ENCODE measurements around the gene CLCA1.
A peak's percentile ranks its signal among the peaks of the same experiment; 100 is the strongest.

CLCA1 gene

GRCh38 chr1:86468501-86468977 lies at the start of gene CLCA1:
Gene CLCA1, plus strand, starts transcription at chr1:86468927. Its CDS starts 45 bp downstream, at chr1:86468972.
- Mint-ChIP-seq H3K36me3 (no peaks in the 10 kb centered on the region), H3K27ac (no peak within 1 kb of the TSS), H3K9me3 (no peaks in the 10 kb centered on the region), H3K4me3 (no peak within 1 kb of the TSS), H3K4me1 (no peaks in the 10 kb centered on the region)
- ATAC-seq (no peak), DNase-seq (ENCODE audit: low spot score in 2 of 2) (no peak)

- no peak for DNase-seq (ENCODE audit: low spot score in 2 of 2)
- Mint-ChIP-seq H3K4me3 (no peak overlapping the region), H3K27ac (no peak overlapping the region), H3K4me1 (peaks cover 6% of the 10 kb centered on the region), H3K9me3 (no peaks in the 10 kb centered on the region), H3K36me3 (no peaks in the 10 kb centered on the region)
- ATAC-seq, result peak; percentile 78
These were observed 49.3 kb upstream of the CLCA1 start for GRCh38 chr1:86419277-86419903.

- H3K4me3 Mint-ChIP-seq, result no peak overlapping the region
- H3K36me3 Mint-ChIP-seq, result no peaks in the 10 kb centered on the region
These were observed 47.0 kb upstream of the CLCA1 start for GRCh38 chr1:86421601-86422280.

GRCh38 chr1:86423473-86423872 lies 45.3 kb upstream of the CLCA1 start:
- ATAC-seq (no peak), DNase-seq (ENCODE audit: low spot score in 2 of 2) (no peak)
- no peak overlapping the region for H3K4me3 Mint-ChIP-seq
- no peaks in the 10 kb centered on the region for H3K36me3 Mint-ChIP-seq
- peaks cover 6% of the 10 kb centered on the region for H3K4me1 Mint-ChIP-seq
- no peaks in the 10 kb centered on the region for H3K9me3 Mint-ChIP-seq
- no peak overlapping the region for H3K27ac Mint-ChIP-seq

More at GRCh38 chr1:86421601-86422280, 47.0 kb upstream of the CLCA1 start:
- Mint-ChIP-seq H3K9me3 (no peaks in the 10 kb centered on the region), H3K27ac (no peak overlapping the region), H3K4me1 (peaks cover 6% of the 10 kb centered on the region)
- DNase-seq (ENCODE audit: low spot score in 2 of 2) (no peak), ATAC-seq (no peak)

GRCh38 chr1:86423873-86424272 lies 44.9 kb upstream of the CLCA1 start, which contains the start of gene CLCA2:
Gene CLCA2, plus strand, starts transcription at chr1:86424171. Its CDS starts 77 bp downstream, at chr1:86424248.
- H3K4me3 Mint-ChIP-seq, result no peak within 1 kb of the TSS
- H3K4me1 Mint-ChIP-seq, result peaks cover 6% of the 10 kb centered on the region
- no peak for ATAC-seq
- no peak for DNase-seq (ENCODE audit: low spot score in 2 of 2)
- H3K27ac Mint-ChIP-seq, result no peak within 1 kb of the TSS
- H3K9me3 Mint-ChIP-seq, result no peaks in the 10 kb centered on the region
- H3K36me3 Mint-ChIP-seq, result no peaks in the 10 kb centered on the region

- DNase-seq (ENCODE audit: low spot score in 2 of 2) (no peak), ATAC-seq (no peak)
- no peaks in the 10 kb centered on the region for H3K4me1 Mint-ChIP-seq
- no peaks in the 10 kb centered on the region for H3K9me3 Mint-ChIP-seq
- H3K36me3 Mint-ChIP-seq, result no peaks in the 10 kb centered on the region
- H3K4me3 Mint-ChIP-seq, result no peak overlapping the region
- H3K27ac Mint-ChIP-seq, result no peak overlapping the region
These were observed 39.5 kb upstream of the CLCA1 start for GRCh38 chr1:86429122-86429725.

- DNase-seq (ENCODE audit: low spot score in 2 of 2) (no peak), ATAC-seq (peak; percentile 96)
- no peaks in the 10 kb centered on the region for H3K36me3 Mint-ChIP-seq
- no peak overlapping the region for H3K27ac Mint-ChIP-seq
- H3K4me1 Mint-ChIP-seq, result no peaks in the 10 kb centered on the region
- no peaks in the 10 kb centered on the region for H3K9me3 Mint-ChIP-seq
- no peak overlapping the region for H3K4me3 Mint-ChIP-seq
These were observed 38.9 kb upstream of the CLCA1 start for GRCh38 chr1:86429835-86430234.

- peak; percentile 27 for ATAC-seq
- DNase-seq (ENCODE audit: low spot score in 2 of 2), result no peak
- H3K9me3 Mint-ChIP-seq, result no peaks in the 10 kb centered on the region
- H3K4me1 Mint-ChIP-seq, result no peaks in the 10 kb centered on the region
- no peak overlapping the region for H3K27ac Mint-ChIP-seq
- no peak overlapping the region for H3K4me3 Mint-ChIP-seq
- H3K36me3 Mint-ChIP-seq, result no peaks in the 10 kb centered on the region
These were observed 38.4 kb upstream of the CLCA1 start for GRCh38 chr1:86430376-86430775.

- no peak overlapping the region for H3K27ac Mint-ChIP-seq
These were observed 34.7 kb upstream of the CLCA1 start for GRCh38 chr1:86434059-86434458.

GRCh38 chr1:86435327-86435726 lies 33.4 kb upstream of the CLCA1 start:
- Mint-ChIP-seq H3K4me3 (no peak overlapping the region), H3K9me3 (no peaks in the 10 kb centered on the region), H3K36me3 (no peaks in the 10 kb centered on the region), H3K27ac (no peak overlapping the region), H3K4me1 (no peaks in the 10 kb centered on the region)
- ATAC-seq (no peak), DNase-seq (ENCODE audit: low spot score in 2 of 2) (no peak)

More at GRCh38 chr1:86434059-86434458, 34.7 kb upstream of the CLCA1 start:
- ATAC-seq (no peak), DNase-seq (ENCODE audit: low spot score in 2 of 2) (no peak)
- H3K4me1 Mint-ChIP-seq, result no peaks in the 10 kb centered on the region
- no peak overlapping the region for H3K4me3 Mint-ChIP-seq
- H3K9me3 Mint-ChIP-seq, result no peaks in the 10 kb centered on the region
- no peaks in the 10 kb centered on the region for H3K36me3 Mint-ChIP-seq

- Mint-ChIP-seq H3K4me1 (no peaks in the 10 kb centered on the region), H3K4me3 (no peak overlapping the region), H3K9me3 (no peaks in the 10 kb centered on the region), H3K36me3 (no peaks in the 10 kb centered on the region), H3K27ac (no peak overlapping the region)
- no peak for ATAC-seq
- DNase-seq (ENCODE audit: low spot score in 2 of 2), result no peak
These were observed 32.7 kb upstream of the CLCA1 start for GRCh38 chr1:86436041-86436440.

GRCh38 chr1:86441581-86441980 lies 27.1 kb upstream of the CLCA1 start:
- H3K27ac Mint-ChIP-seq, result no peak overlapping the region
- DNase-seq (ENCODE audit: low spot score in 2 of 2) (no peak), ATAC-seq (no peak)
- no peak overlapping the region for H3K4me3 Mint-ChIP-seq
- no peaks in the 10 kb centered on the region for H3K4me1 Mint-ChIP-seq
- H3K36me3 Mint-ChIP-seq, result no peaks in the 10 kb centered on the region
- H3K9me3 Mint-ChIP-seq, result no peaks in the 10 kb centered on the region

- no peaks in the 10 kb centered on the region for H3K4me1 Mint-ChIP-seq
- no peaks in the 10 kb centered on the region for H3K36me3 Mint-ChIP-seq
- H3K4me3 Mint-ChIP-seq, result no peak overlapping the region
- ATAC-seq (no peak), DNase-seq (ENCODE audit: low spot score in 2 of 2) (no peak)
- no peak overlapping the region for H3K27ac Mint-ChIP-seq
- no peaks in the 10 kb centered on the region for H3K9me3 Mint-ChIP-seq
These were observed 26.7 kb upstream of the CLCA1 start for GRCh38 chr1:86441997-86442396.

GRCh38 chr1:86445919-86446318 lies 22.8 kb upstream of the CLCA1 start:
- Mint-ChIP-seq H3K4me3 (no peak overlapping the region), H3K9me3 (no peaks in the 10 kb centered on the region), H3K4me1 (no peaks in the 10 kb centered on the region), H3K36me3 (no peaks in the 10 kb centered on the region), H3K27ac (no peak overlapping the region)
- no peak for DNase-seq (ENCODE audit: low spot score in 2 of 2)
- ATAC-seq, result no peak

GRCh38 chr1:86447198-86447790 lies 21.4 kb upstream of the CLCA1 start:
- DNase-seq (ENCODE audit: low spot score in 2 of 2) (no peak), ATAC-seq (no peak)
- Mint-ChIP-seq H3K27ac (no peak overlapping the region), H3K4me3 (no peak overlapping the region), H3K36me3 (no peaks in the 10 kb centered on the region), H3K9me3 (no peaks in the 10 kb centered on the region), H3K4me1 (no peaks in the 10 kb centered on the region)
